ENCODE data around the gene THAP4. TPM values are rescaled to one million over a fixed set of nuclear protein-coding genes. Genes with fewer than 3 reads are reported as not detected.

Gene THAP4
- total and polyA plus RNA-seq, 2 experiments from 2014 or later, result 62.9 to 80.4 TPM

DNA sequence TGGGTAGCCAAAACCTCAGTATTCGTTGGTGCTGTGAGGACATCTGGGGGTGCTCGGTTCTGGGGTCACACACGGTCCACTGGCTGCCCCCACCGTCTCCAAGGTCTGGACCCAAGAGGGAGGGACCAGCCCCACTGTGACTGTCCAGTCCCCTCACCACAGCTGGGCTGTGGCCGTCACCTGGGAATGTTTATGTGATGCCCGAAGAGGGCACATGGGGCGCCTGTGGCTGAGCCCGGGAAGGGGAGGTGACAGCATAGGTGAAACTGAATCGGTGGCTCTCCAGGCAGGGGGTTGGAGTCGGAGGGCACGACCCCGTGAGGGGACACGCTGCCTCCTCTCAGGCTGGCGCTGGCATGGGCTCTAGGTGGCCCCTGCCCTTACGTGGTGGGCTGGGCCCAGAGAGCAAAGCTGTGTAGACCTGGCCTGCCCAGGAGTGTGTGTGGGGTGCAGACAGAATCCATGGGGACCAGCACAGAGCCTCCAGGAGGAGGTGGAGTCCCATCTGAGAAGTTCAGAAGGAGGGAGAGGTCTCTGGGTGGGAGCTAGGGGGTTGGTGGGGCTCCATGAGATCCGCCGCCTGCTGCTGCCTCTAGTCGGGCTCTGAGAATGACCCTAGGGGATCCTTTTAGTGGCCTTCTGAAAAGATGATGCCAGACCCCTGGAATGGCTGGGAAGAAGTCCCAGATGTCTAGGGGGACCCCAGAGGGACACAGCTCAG, 76.6 kb downstream of the THAP4 start (continued):
- TF ChIP-seq, protein P1, sequence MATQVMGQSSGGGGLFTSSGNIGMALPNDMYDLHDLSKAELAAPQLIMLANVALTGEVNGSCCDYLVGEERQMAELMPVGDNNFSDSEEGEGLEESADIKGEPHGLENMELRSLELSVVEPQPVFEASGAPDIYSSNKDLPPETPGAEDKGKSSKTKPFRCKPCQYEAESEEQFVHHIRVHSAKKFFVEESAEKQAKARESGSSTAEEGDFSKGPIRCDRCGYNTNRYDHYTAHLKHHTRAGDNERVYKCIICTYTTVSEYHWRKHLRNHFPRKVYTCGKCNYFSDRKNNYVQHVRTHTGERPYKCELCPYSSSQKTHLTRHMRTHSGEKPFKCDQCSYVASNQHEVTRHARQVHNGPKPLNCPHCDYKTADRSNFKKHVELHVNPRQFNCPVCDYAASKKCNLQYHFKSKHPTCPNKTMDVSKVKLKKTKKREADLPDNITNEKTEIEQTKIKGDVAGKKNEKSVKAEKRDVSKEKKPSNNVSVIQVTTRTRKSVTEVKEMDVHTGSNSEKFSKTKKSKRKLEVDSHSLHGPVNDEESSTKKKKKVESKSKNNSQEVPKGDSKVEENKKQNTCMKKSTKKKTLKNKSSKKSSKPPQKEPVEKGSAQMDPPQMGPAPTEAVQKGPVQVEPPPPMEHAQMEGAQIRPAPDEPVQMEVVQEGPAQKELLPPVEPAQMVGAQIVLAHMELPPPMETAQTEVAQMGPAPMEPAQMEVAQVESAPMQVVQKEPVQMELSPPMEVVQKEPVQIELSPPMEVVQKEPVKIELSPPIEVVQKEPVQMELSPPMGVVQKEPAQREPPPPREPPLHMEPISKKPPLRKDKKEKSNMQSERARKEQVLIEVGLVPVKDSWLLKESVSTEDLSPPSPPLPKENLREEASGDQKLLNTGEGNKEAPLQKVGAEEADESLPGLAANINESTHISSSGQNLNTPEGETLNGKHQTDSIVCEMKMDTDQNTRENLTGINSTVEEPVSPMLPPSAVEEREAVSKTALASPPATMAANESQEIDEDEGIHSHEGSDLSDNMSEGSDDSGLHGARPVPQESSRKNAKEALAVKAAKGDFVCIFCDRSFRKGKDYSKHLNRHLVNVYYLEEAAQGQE (IDR thresholded peaks at IDR 0.05; ENCODE audit: unreplicated experiment), result no peak
- TF ChIP-seq, protein P2, sequence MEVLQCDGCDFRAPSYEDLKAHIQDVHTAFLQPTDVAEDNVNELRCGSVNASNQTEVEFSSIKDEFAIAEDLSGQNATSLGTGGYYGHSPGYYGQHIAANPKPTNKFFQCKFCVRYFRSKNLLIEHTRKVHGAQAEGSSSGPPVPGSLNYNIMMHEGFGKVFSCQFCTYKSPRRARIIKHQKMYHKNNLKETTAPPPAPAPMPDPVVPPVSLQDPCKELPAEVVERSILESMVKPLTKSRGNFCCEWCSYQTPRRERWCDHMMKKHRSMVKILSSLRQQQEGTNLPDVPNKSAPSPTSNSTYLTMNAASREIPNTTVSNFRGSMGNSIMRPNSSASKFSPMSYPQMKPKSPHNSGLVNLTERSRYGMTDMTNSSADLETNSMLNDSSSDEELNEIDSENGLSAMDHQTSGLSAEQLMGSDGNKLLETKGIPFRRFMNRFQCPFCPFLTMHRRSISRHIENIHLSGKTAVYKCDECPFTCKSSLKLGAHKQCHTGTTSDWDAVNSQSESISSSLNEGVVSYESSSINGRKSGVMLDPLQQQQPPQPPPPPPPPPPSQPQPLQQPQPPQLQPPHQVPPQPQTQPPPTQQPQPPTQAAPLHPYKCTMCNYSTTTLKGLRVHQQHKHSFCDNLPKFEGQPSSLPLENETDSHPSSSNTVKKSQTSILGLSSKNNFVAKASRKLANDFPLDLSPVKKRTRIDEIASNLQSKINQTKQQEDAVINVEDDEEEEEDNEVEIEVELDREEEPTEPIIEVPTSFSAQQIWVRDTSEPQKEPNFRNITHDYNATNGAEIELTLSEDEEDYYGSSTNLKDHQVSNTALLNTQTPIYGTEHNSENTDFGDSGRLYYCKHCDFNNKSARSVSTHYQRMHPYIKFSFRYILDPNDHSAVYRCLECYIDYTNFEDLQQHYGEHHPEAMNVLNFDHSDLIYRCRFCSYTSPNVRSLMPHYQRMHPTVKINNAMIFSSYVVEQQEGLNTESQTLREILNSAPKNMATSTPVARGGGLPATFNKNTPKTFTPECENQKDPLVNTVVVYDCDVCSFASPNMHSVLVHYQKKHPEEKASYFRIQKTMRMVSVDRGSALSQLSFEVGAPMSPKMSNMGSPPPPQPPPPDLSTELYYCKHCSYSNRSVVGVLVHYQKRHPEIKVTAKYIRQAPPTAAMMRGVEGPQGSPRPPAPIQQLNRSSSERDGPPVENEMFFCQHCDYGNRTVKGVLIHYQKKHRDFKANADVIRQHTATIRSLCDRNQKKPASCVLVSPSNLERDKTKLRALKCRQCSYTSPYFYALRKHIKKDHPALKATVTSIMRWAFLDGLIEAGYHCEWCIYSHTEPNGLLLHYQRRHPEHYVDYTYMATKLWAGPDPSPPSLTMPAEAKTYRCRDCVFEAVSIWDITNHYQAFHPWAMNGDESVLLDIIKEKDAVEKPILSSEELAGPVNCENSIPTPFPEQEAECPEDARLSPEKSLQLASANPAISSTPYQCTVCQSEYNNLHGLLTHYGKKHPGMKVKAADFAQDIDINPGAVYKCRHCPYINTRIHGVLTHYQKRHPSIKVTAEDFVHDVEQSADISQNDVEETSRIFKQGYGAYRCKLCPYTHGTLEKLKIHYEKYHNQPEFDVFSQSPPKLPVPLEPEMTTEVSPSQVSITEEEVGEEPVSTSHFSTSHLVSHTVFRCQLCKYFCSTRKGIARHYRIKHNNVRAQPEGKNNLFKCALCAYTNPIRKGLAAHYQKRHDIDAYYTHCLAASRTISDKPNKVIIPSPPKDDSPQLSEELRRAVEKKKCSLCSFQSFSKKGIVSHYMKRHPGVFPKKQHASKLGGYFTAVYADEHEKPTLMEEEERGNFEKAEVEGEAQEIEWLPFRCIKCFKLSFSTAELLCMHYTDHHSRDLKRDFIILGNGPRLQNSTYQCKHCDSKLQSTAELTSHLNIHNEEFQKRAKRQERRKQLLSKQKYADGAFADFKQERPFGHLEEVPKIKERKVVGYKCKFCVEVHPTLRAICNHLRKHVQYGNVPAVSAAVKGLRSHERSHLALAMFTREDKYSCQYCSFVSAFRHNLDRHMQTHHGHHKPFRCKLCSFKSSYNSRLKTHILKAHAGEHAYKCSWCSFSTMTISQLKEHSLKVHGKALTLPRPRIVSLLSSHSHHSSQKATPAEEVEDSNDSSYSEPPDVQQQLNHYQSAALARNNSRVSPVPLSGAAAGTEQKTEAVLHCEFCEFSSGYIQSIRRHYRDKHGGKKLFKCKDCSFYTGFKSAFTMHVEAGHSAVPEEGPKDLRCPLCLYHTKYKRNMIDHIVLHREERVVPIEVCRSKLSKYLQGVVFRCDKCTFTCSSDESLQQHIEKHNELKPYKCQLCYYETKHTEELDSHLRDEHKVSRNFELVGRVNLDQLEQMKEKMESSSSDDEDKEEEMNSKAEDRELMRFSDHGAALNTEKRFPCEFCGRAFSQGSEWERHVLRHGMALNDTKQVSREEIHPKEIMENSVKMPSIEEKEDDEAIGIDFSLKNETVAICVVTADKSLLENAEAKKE (CRISPR knock-in tag; IDR thresholded peaks at IDR 0.05), result no peak
- TF ChIP-seq JUNB (IDR thresholded peaks at IDR 0.05; ENCODE audit: unreplicated experiment), result no peak
